Measurements from ENCODE around the gene PXDN. TPM values are rescaled to one million over a fixed set of nuclear protein-coding genes. Genes with fewer than 3 reads are reported as not detected.

PXDN gene
- total RNA-seq, 6 experiments from 2014 or later, result 283 to 403 (median 323) TPM

GRCh38 chr2:1750270-1750932, 6.1 kb upstream of the PXDN start:
- H3K4me1 Mint-ChIP-seq (ENCODE audit: low read depth), result peaks cover 36% of the 10 kb centered on the region
- DNase-seq, result no peak
- no peak overlapping the region; the same call in 1 of the 2 replicates for H3K27ac Mint-ChIP-seq

GRCh38 chr2:1749489-1750119, 5.3 kb upstream of the PXDN start:
- H3K4me1 Mint-ChIP-seq (ENCODE audit: low read depth), result peaks cover 44% of the 10 kb centered on the region
- H3K27ac Mint-ChIP-seq, result no peak overlapping the region
- no peaks in the 10 kb centered on the region; the same call in 1 of the 2 replicates for H3K36me3 Mint-ChIP-seq (ENCODE audit: low read depth)
- no peak overlapping the region for H3K4me3 Mint-ChIP-seq
- TF ChIP-seq CTCF (IDR thresholded peaks at IDR 0.05), result no peak
- H3K27me3 Mint-ChIP-seq (ENCODE audit: insufficient read depth), result peaks cover 26% of the 10 kb centered on the region
- peaks cover 6% of the 10 kb centered on the region; the same call in 1 of the 2 replicates for H3K9me3 Mint-ChIP-seq
- no peak for DNase-seq

More at GRCh38 chr2:1750270-1750932, 6.1 kb upstream of the PXDN start:
- H3K36me3 Mint-ChIP-seq (ENCODE audit: low read depth), result no peaks in the 10 kb centered on the region; the same call in 1 of the 2 replicates
- H3K4me3 Mint-ChIP-seq, result peak overlapping the region; percentile 6; the same call in 1 of the 2 replicates
- peaks cover 24% of the 10 kb centered on the region for H3K27me3 Mint-ChIP-seq (ENCODE audit: insufficient read depth)
- H3K9me3 Mint-ChIP-seq, result peaks cover 6% of the 10 kb centered on the region; the same call in 1 of the 2 replicates
- TF ChIP-seq CTCF (IDR thresholded peaks at IDR 0.05), result no peak

- DNase-seq, result no peak
- H3K27me3 Mint-ChIP-seq (ENCODE audit: insufficient read depth), result peaks cover 26% of the 10 kb centered on the region
- no peak overlapping the region for H3K4me3 Mint-ChIP-seq
- H3K36me3 Mint-ChIP-seq (ENCODE audit: low read depth), result no peaks in the 10 kb centered on the region; the same call in 1 of the 2 replicates
- H3K27ac Mint-ChIP-seq, result no peak overlapping the region
- peaks cover 44% of the 10 kb centered on the region for H3K4me1 Mint-ChIP-seq (ENCODE audit: low read depth)
- no peaks in the 10 kb centered on the region; the same call in 1 of the 2 replicates for H3K9me3 Mint-ChIP-seq
- no peak for TF ChIP-seq CTCF (IDR thresholded peaks at IDR 0.05)
Measured at GRCh38 chr2:1748741-1749488, 4.6 kb upstream of the PXDN start.

- H3K4me3 Mint-ChIP-seq, result no peak overlapping the region
- H3K4me1 Mint-ChIP-seq (ENCODE audit: low read depth), result peaks cover 44% of the 10 kb centered on the region
- DNase-seq, result no peak
- no peaks in the 10 kb centered on the region; the same call in 1 of the 2 replicates for H3K36me3 Mint-ChIP-seq (ENCODE audit: low read depth)
- H3K27me3 Mint-ChIP-seq (ENCODE audit: insufficient read depth), result peaks cover 22% of the 10 kb centered on the region
- no peaks in the 10 kb centered on the region for H3K9me3 Mint-ChIP-seq
- no peak overlapping the region for H3K27ac Mint-ChIP-seq
- no peak for TF ChIP-seq CTCF (IDR thresholded peaks at IDR 0.05)
Measured at GRCh38 chr2:1748176-1748740, 3.9 kb upstream of the PXDN start.

Measured in HFFc6 (cell line).